Measurements from ENCODE around the gene IL1RAPL2. TPM values are rescaled to one million over a fixed set of nuclear protein-coding genes. Genes with fewer than 3 reads are reported as not detected.

IL1RAPL2 gene
- total RNA-seq, 1 donor from 2014 or later = not detected

- ChIA-PET CTCF (no interaction called here), POLR2A (no interaction called here)
- H3K9me3 Mint-ChIP-seq = no peaks in the 10 kb centered on the region
- DNase-seq (no peak), ATAC-seq (ENCODE audit: low read depth) (no peak)
- no peak for TF ChIP-seq CTCF (IDR thresholded peaks at IDR 0.05)
- H3K27ac Mint-ChIP-seq = no peak overlapping the region
- no peaks in the 10 kb centered on the region for H3K4me1 Mint-ChIP-seq
- no peak overlapping the region for H3K4me3 Mint-ChIP-seq
- intact Hi-C loops (cut with micrococcal nuclease) = no loop called here
- no peaks in the 10 kb centered on the region for H3K27me3 Mint-ChIP-seq
- no peaks in the 10 kb centered on the region for H3K36me3 Mint-ChIP-seq (ENCODE audit: low read depth)
These were observed 968.0 kb downstream of the IL1RAPL2 start for GRCh38 chrX:105533951-105534350.

- ChIA-PET POLR2A (no interaction called here), CTCF (no interaction called here)
- H3K27me3 Mint-ChIP-seq = no peaks in the 10 kb centered on the region
- ATAC-seq (ENCODE audit: low read depth) (no peak), DNase-seq (no peak)
- intact Hi-C loops (cut with micrococcal nuclease) = no loop called here
- no peak overlapping the region for H3K27ac Mint-ChIP-seq
- no peak overlapping the region for H3K4me3 Mint-ChIP-seq
- H3K4me1 Mint-ChIP-seq = no peaks in the 10 kb centered on the region
- H3K9me3 Mint-ChIP-seq = peaks cover 2% of the 10 kb centered on the region
- TF ChIP-seq CTCF (IDR thresholded peaks at IDR 0.05) = no peak
- no peaks in the 10 kb centered on the region for H3K36me3 Mint-ChIP-seq (ENCODE audit: low read depth)
These were observed 977.3 kb downstream of the IL1RAPL2 start for GRCh38 chrX:105543283-105543682.

GRCh38 chrX:105550043-105550663 is 984.2 kb downstream of the IL1RAPL2 start:
- no peak for DNase-seq
- TF ChIP-seq CTCF (IDR thresholded peaks at IDR 0.05) = no peak
- Mint-ChIP-seq H3K4me3 (no peak overlapping the region), H3K27ac (no peak overlapping the region), H3K9me3 (no peaks in the 10 kb centered on the region), H3K36me3 (ENCODE audit: low read depth) (no peaks in the 10 kb centered on the region), H3K4me1 (no peaks in the 10 kb centered on the region), H3K27me3 (no peaks in the 10 kb centered on the region)
- no peak for ATAC-seq (ENCODE audit: low read depth)
- ChIA-PET POLR2A (no interaction called here), CTCF (no interaction called here)
- intact Hi-C loops (cut with micrococcal nuclease) = no loop called here

GRCh38 chrX:105552395-105552794 is 986.4 kb downstream of the IL1RAPL2 start:
- ATAC-seq (ENCODE audit: low read depth) (no peak), DNase-seq (no peak)
- TF ChIP-seq CTCF (IDR thresholded peaks at IDR 0.05) = no peak
- no peaks in the 10 kb centered on the region for H3K9me3 Mint-ChIP-seq
- H3K4me3 Mint-ChIP-seq = no peak overlapping the region
- ChIA-PET CTCF (no interaction called here), POLR2A (no interaction called here)
- no peaks in the 10 kb centered on the region for H3K27me3 Mint-ChIP-seq
- no peaks in the 10 kb centered on the region for H3K4me1 Mint-ChIP-seq
- H3K27ac Mint-ChIP-seq = no peak overlapping the region
- intact Hi-C loops (cut with micrococcal nuclease) = no loop called here
- no peaks in the 10 kb centered on the region for H3K36me3 Mint-ChIP-seq (ENCODE audit: low read depth)

- no peak for DNase-seq
- no peaks in the 10 kb centered on the region for H3K4me1 Mint-ChIP-seq
- H3K4me3 Mint-ChIP-seq = no peak overlapping the region
- intact Hi-C loops (cut with micrococcal nuclease) = no loop called here
- no peak for ATAC-seq (ENCODE audit: low read depth)
- CTCF ChIA-PET = no interaction called here
- no peaks in the 10 kb centered on the region for H3K9me3 Mint-ChIP-seq
- H3K36me3 Mint-ChIP-seq (ENCODE audit: low read depth) = no peaks in the 10 kb centered on the region
- no peak overlapping the region for H3K27ac Mint-ChIP-seq
- TF ChIP-seq CTCF (IDR thresholded peaks at IDR 0.05) = no peak
- POLR2A ChIA-PET = no interaction called here
- no peaks in the 10 kb centered on the region for H3K27me3 Mint-ChIP-seq
These were observed 987.1 kb downstream of the IL1RAPL2 start for GRCh38 chrX:105553118-105553517.

All from activated B cell treated with CpG ODN at 0.5 μM for 24 hours (primary cell).